Measurements from ENCODE around the gene SETD1A.

DNA sequence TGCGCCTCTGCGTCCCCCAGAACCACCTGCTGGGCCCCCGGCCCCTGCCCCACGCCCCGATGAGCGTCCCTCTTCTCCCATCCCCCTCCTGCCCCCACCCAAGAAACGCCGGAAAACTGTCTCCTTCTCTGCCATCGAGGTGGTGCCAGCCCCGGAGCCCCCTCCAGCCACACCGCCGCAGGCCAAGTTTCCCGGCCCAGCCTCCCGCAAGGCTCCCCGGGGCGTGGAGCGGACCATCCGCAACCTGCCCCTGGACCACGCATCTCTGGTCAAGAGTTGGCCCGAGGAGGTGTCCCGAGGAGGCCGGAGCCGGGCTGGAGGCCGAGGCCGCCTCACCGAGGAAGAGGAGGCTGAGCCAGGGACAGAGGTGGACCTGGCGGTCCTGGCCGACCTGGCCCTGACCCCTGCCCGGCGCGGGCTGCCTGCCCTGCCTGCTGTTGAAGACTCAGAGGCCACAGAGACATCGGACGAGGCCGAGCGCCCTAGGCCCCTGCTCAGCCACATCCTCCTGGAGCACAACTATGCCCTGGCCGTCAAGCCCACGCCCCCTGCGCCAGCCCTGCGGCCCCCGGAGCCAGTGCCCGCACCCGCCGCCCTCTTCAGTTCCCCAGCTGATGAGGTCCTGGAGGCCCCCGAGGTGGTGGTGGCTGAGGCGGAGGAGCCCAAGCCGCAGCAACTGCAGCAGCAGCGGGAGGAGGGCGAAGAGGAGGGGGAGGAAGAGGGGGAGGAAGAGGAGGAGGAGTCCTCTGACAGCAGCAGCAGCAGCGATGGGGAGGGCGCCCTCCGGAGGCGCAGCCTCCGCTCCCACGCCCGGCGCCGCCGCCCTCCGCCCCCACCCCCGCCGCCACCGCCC lies 21.8 kb downstream of the SETD1A start:
- no peak for TF ChIP-seq EZH2 (IDR thresholded peaks at IDR 0.05; ENCODE audit: low read length)
- TF ChIP-seq, protein P1, sequence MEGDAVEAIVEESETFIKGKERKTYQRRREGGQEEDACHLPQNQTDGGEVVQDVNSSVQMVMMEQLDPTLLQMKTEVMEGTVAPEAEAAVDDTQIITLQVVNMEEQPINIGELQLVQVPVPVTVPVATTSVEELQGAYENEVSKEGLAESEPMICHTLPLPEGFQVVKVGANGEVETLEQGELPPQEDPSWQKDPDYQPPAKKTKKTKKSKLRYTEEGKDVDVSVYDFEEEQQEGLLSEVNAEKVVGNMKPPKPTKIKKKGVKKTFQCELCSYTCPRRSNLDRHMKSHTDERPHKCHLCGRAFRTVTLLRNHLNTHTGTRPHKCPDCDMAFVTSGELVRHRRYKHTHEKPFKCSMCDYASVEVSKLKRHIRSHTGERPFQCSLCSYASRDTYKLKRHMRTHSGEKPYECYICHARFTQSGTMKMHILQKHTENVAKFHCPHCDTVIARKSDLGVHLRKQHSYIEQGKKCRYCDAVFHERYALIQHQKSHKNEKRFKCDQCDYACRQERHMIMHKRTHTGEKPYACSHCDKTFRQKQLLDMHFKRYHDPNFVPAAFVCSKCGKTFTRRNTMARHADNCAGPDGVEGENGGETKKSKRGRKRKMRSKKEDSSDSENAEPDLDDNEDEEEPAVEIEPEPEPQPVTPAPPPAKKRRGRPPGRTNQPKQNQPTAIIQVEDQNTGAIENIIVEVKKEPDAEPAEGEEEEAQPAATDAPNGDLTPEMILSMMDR (optimal IDR thresholded peaks at IDR 0.05 in 1 of 3, IDR thresholded peaks at IDR 0.05 in 1 of 3, conservative IDR thresholded peaks at IDR 0.05 in 1 of 3; ENCODE audit: extremely low read depth in 1 of 3, insufficient read depth in 2 of 3, low read length in 3 of 3) = no peak

Measured in keratinocyte (primary cell).